ENCODE data around the gene GTSF1L.

The GTSF1L gene

GRCh38 chr20:43746344-43747137, 19.7 kb upstream of the GTSF1L start:
- DNase-seq: no peak

DNA sequence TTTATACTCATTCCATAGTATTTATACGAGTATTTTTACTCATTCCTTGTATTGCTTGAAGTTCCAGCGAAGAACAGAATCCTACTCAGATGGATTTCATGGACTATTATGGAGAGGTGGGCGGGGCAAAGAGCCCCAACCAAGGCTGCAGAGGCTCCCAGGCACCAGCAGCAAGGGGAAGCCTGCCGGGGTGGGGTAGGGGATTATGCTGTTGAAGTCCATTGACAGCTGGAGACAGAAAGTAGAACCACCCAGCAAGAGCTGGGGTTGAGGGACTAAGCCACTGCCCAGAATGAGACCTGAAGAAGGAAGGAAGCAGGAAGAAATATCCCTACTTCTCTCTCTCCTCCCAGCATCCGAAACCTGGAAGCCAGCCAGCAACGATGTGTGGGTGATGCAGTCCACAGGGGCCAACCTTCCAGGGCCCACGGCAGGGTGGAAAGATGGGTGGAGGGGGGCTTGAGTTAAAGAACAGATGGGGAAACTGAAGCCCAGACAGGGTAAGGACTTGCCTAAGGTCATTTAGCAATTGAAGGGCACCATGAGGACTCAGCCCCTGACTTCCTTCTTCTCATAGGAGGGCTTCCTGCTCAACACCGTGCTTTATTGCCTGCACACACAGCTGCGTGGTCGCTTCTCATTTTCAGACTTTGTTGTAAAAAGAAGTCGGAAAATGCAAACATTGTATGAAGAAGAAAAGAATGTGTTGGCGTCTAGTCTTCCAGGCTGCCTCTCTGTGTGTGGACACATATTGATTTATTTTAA, 18.3 kb upstream of the GTSF1L start:
- no peak for DNase-seq

DNA sequence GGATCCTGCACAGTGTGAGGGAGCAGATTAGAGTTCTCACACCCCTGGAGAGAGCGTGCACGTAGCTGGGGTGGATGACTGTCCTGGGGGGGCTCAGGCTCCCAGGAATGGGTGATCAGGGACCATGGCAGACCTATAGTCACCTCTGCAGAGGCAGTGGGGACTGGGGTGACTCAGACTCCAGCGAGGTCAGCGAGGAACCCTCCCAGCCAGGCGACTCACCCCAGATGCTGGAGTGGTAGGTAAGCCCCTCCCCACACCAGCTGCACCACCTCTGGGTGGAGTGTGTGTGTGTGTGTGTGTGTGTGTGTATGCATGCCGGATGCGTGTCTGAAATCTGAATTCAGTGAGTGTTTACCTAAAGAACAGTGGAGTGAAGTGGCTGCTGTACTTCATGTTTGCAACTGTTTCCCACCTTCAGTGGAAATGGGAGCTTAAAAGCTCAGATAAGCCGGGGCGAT, 17.4 kb upstream of the GTSF1L start:
- no peak for DNase-seq

DNA sequence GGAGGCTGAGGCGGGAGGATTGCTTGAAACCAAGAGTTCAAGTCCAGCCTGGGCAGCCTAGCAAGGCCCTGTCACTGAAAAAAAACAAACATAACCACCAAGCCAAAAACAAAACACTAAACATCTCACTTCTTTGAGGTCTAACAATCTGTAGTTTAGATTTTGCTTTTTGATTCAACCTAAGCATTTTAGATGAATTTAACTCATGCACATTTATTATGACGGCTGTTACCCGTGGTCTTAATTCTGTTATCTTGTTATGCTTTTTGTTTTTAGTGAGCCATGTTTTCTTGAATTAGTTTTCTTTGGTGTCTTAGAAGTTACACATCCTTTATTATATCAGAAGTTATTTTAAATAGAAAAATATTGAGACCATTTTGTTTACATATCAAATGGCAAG, 13.8 kb upstream of the GTSF1L start:
- DNase-seq: no peak

DNA sequence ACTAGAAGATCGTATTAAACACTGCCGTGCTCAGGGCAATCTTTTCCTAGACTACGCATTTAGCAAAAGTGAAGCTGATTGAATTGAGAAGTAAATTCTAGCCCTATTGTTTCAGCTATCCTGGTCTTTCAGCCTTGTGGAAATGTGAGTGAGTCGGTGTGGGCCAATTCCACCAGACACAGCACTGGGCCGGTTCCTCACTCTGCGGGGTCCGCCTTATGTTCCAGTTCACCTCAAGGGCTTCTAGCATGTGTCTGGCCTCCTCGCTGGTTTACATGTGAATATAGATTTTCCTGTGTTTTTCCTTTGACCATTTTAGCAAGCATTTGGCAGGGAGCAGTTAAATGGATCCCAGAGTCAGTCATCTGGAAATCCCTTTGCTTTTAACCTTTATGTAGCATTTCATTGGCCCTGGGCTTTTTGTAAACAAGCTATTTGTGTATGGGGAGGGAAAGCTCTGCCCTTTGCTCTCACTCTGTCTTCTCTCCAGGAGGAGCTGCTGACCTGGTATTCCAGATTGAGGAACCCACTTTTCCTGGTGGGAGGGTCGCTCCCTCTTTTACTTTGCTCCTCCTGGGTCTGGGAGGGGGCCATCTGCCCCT, 12.4 kb upstream of the GTSF1L start:
- DNase-seq: no peak

DNA sequence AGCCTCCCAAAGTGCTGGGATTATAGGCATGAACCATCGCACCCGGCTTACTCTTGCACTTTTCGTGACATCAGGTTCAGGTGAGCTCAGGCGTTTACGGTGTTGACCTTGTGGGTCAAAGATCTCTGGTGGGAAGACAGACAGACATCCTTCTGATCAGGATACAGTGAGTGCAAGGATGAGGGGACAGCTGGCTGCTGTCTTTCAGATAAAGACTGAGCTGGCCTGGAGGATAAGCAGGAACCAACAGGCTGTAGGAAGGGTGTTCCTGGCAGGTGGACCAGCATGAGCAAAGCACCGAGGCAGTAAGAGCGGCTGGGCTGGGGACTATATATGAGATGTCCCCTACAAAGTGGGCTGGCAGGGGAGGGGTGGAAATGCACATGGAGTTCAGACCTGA, 11.1 kb upstream of the GTSF1L start:
- DNase-seq: no peak

- no peak for DNase-seq
Observed at GRCh38 chr20:43736588-43737158, 9.9 kb upstream of the GTSF1L start.

DNA sequence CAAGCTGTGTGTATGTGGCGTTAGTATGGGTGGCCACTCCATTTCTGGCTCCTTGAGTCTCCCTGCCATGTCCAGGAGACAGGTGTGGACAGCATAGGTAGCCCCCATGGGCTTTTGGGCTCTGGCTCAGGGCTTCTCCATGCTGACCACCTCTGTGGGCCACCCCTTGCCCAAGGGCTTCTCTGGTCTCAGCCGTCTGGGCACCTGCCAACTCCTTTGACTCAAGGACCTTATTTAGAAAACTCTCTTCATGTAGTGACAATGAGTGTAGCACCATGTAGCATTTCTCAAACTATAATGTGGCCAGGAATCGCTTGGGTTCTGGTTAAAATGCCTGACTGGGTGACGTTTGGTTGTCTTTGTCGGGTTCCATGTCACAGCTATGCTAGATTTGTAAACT, 5.1 kb upstream of the GTSF1L start:
- DNase-seq: no peak

DNA sequence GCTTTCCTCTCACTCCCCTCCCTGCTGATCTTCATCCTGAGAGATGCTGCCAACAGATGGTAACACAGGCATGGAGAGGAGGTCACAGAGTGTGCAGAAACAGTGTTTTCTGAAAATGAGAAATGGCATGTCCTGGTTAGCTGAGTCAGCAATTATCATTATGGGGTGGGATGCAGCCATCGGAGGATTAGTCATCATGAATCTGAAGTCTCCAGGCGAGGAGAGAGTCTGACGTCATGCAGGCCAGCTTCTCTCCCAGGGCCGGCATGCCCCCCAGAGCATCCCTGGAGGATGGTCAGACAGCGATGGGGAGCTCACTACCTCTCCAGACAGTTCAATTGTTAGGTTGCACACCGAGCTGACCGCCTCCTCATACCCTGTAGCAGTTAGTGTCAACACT, 4.7 kb upstream of the GTSF1L start:
- no peak for DNase-seq

DNA sequence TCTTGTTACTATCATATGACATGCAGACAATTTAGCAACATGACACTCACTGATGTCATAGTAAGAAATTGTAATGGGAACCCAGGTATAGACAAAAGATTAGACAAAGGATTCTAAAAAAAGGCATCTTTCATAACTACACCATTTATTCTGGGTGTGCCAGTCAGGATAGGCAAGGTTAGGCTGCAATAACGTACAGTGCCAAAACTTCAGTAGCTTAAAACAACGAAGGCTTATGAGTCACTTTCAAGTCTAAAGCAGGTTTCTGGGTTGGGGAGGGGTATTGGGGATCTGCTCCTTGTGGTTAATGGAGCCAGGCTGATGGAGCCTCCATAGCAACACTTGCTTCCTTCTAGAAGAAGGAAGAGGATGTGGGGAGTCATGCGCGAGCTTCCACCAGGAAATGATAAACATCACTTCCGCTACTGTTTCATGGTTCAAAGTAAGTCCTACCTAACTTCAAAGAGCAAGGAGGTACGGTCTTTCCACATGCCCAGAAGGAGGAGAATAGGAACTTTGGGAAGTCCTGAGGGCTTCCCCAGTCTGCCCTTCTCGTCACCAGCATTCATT, 2.0 kb upstream of the GTSF1L start:
- DNase-seq: no peak

- DNase-seq: no peak
Observed at GRCh38 chr20:43727980-43728590, 1.3 kb upstream of the GTSF1L start.

GRCh38 chr20:43726333-43726732, 469 bp downstream of the GTSF1L start:
- no peak for DNase-seq

- DNase-seq: no peak
Observed at GRCh38 chr20:43725666-43726065, 1.1 kb downstream of the GTSF1L start.

- DNase-seq: no peak
Observed at GRCh38 chr20:43724383-43724782, 2.4 kb downstream of the GTSF1L start.

GRCh38 chr20:43723735-43724134, 3.1 kb downstream of the GTSF1L start:
- no peak for DNase-seq

- no peak for DNase-seq
Observed at GRCh38 chr20:43723186-43723585, 3.6 kb downstream of the GTSF1L start.

DNA sequence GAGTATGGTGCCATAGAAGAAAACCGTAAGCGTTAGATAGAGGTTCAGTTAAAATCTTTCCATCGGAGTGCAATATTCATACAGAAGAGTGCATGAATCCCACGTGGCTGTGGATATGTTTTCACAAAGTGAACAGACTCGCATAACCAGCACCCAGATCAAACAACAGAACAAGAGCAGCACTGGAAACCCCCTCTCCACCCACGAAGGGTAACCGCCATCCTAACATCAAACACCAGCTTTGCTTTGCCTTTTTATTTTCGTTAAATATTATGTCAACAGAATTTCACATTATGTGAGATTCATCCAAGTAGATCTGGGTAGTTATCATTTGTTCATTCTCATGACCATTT, 4.7 kb downstream of the GTSF1L start:
- no peak for DNase-seq

GRCh38 chr20:43721429-43722152, 5.2 kb downstream of the GTSF1L start:
- no peak for DNase-seq

GRCh38 chr20:43721097-43721428, 5.7 kb downstream of the GTSF1L start:
- DNase-seq: no peak

- DNase-seq: no peak
Observed at GRCh38 chr20:43720007-43720406, 6.8 kb downstream of the GTSF1L start.

- no peak for DNase-seq
Observed at GRCh38 chr20:43717616-43717995, 9.2 kb downstream of the GTSF1L start.
